ES-I3 (cell line): ENCODE results near the gene PLSCR2.
"Not testable (repeated sequence)": the region's sequence is repeated elsewhere in the genome, so short reads cannot be mapped to it uniquely, and the experiment has no call there.

Experiments
- H3K36me3 ChIP-seq: 2 replicates; pipeline ENCODE4 v1.6.1; 2013; ENCODE audit warnings: mild to moderate bottlenecking, low read length, control low read depth, moderate library complexity; ENCODE audit not compliant: insufficient read depth
- H3K4me1 ChIP-seq: 2 replicates; pipeline ENCODE4 v1.6.1; 2013; ENCODE audit warnings: mild to moderate bottlenecking, control low read depth, low read length; ENCODE audit not compliant: insufficient read depth
- H3K9ac ChIP-seq: 2 replicates; pipeline ENCODE4 v1.6.1; 2013; ENCODE audit warnings: low read depth, mild to moderate bottlenecking, low read length, moderate library complexity
- H3K9me3 ChIP-seq: 2 replicates; pipeline ENCODE4 v1.6.1; 2013; ENCODE audit warnings: mild to moderate bottlenecking, low read length, moderate library complexity; ENCODE audit not compliant: control insufficient read depth, insufficient read depth

The PLSCR2 gene

GRCh38 chr3:146498002-146498736 lies 28.8 kb upstream of the PLSCR2 start:
- no peak overlapping the region for H3K9ac ChIP-seq
- H3K36me3 ChIP-seq = no peaks in the 10 kb centered on the region

GRCh38 chr3:146497145-146497843 lies 27.9 kb upstream of the PLSCR2 start:
- H3K36me3 ChIP-seq, H3K4me1 ChIP-seq, H3K9me3 ChIP-seq, H3K9ac ChIP-seq: not testable (repeated sequence)

More at GRCh38 chr3:146498002-146498736, 28.8 kb upstream of the PLSCR2 start:
- 0 out of 2 replicates have a peak, but pooled peaks cover under 1% of the 10 kb centered on the region for H3K4me1 ChIP-seq
- H3K9me3 ChIP-seq = no peaks in the 10 kb centered on the region

GRCh38 chr3:146496726-146497125 lies 27.4 kb upstream of the PLSCR2 start:
- Histone ChIP-seq H3K4me1 (no peaks in the 10 kb centered on the region), H3K9me3 (no peaks in the 10 kb centered on the region), H3K36me3 (no peaks in the 10 kb centered on the region), H3K9ac (no peak overlapping the region)

GRCh38 chr3:146496251-146496650 lies 26.9 kb upstream of the PLSCR2 start:
- H3K9me3 ChIP-seq = no peaks in the 10 kb centered on the region
- H3K4me1 ChIP-seq = no peaks in the 10 kb centered on the region
- no peaks in the 10 kb centered on the region for H3K36me3 ChIP-seq
- H3K9ac ChIP-seq = no peak overlapping the region

- no peaks in the 10 kb centered on the region for H3K36me3 ChIP-seq
- no peak overlapping the region for H3K9ac ChIP-seq
- H3K4me1 ChIP-seq = no peaks in the 10 kb centered on the region
- no peaks in the 10 kb centered on the region for H3K9me3 ChIP-seq
These were observed 24.4 kb upstream of the PLSCR2 start for GRCh38 chr3:146493761-146494160.

GRCh38 chr3:146493221-146493620 lies 23.9 kb upstream of the PLSCR2 start:
- no peaks in the 10 kb centered on the region for H3K9me3 ChIP-seq
- H3K9ac ChIP-seq = no peak overlapping the region
- H3K4me1 ChIP-seq = no peaks in the 10 kb centered on the region
- H3K36me3 ChIP-seq = no peaks in the 10 kb centered on the region

- Histone ChIP-seq H3K9me3 (no peaks in the 10 kb centered on the region), H3K4me1 (no peaks in the 10 kb centered on the region), H3K9ac (no peak overlapping the region), H3K36me3 (no peaks in the 10 kb centered on the region)
These were observed 21.9 kb upstream of the PLSCR2 start for GRCh38 chr3:146491303-146491702.

GRCh38 chr3:146485297-146485696 lies 15.9 kb upstream of the PLSCR2 start:
- no peak overlapping the region for H3K9ac ChIP-seq
- H3K4me1 ChIP-seq = no peaks in the 10 kb centered on the region
- H3K36me3 ChIP-seq = no peaks in the 10 kb centered on the region
- H3K9me3 ChIP-seq = no peaks in the 10 kb centered on the region; the same call in 1 of the 2 replicates

- Histone ChIP-seq H3K36me3 (no peaks in the 10 kb centered on the region), H3K4me1 (no peaks in the 10 kb centered on the region), H3K9ac (no peak overlapping the region), H3K9me3 (no peaks in the 10 kb centered on the region)
These were observed 6.9 kb upstream of the PLSCR2 start for GRCh38 chr3:146476094-146476740.

GRCh38 chr3:146474976-146475375 lies 5.6 kb upstream of the PLSCR2 start:
- H3K9ac ChIP-seq, H3K4me1 ChIP-seq, H3K9me3 ChIP-seq, H3K36me3 ChIP-seq: not testable (repeated sequence)

- Histone ChIP-seq H3K4me1 (no peaks in the 10 kb centered on the region), H3K9me3 (no peaks in the 10 kb centered on the region), H3K9ac (no peak overlapping the region), H3K36me3 (no peaks in the 10 kb centered on the region)
These were observed 4.4 kb upstream of the PLSCR2 start for GRCh38 chr3:146473726-146474125.

GRCh38 chr3:146472611-146473010 lies 3.2 kb upstream of the PLSCR2 start:
- Histone ChIP-seq H3K9me3 (no peaks in the 10 kb centered on the region), H3K4me1 (no peaks in the 10 kb centered on the region), H3K36me3 (no peaks in the 10 kb centered on the region), H3K9ac (no peak overlapping the region)

GRCh38 chr3:146471012-146471411 lies 1.7 kb upstream of the PLSCR2 start:
- Histone ChIP-seq H3K4me1 (no peaks in the 10 kb centered on the region), H3K9me3 (no peaks in the 10 kb centered on the region), H3K36me3 (no peaks in the 10 kb centered on the region), H3K9ac (no peak overlapping the region)

- Histone ChIP-seq H3K9me3 (no peaks in the 10 kb centered on the region), H3K4me1 (no peaks in the 10 kb centered on the region), H3K36me3 (no peaks in the 10 kb centered on the region), H3K9ac (no peak overlapping the region)
These were observed 1.1 kb upstream of the PLSCR2 start for GRCh38 chr3:146470425-146470990.
